CD8-positive, alpha-beta memory T cell (primary cell): Measurements from ENCODE around the gene TNFSF8. TPM values are rescaled to one million over a fixed set of nuclear protein-coding genes. Genes with fewer than 3 reads are reported as not detected.

Source experiments
- CTCF ChIA-PET: fragments of 350-600 bp; sonication (Branson Sonifier 250); formaldehyde crosslinking; loops from one replicate; lab custom pipeline; 2021; ENCODE audit warnings: antibody characterized with exemption; lab: Charles Lee
- POLR2A ChIA-PET: fragments of 350-600 bp; sonication (Branson Sonifier 250); formaldehyde crosslinking; loops from one replicate; lab custom pipeline; 2021; ENCODE audit warnings: antibody characterized with exemption; lab: Charles Lee
- DNase-seq, 5 donors: peaks; one replicate each; pipeline versions ENCODE4 v3.0.0 to v3.0.0-alpha.2; 2020 to 2022; ENCODE audit warnings: mixed read lengths in 1 of 5
- H3K27ac ChIP-seq: one replicate; pipeline ENCODE4 v1.7.0; 2013; ENCODE audit warnings: low read depth, mild to moderate bottlenecking, low read length, moderate library complexity
- H3K27me3 ChIP-seq: 2 replicates; pipeline ENCODE4 v1.7.0; 2013; ENCODE audit warnings: low read length, mild to moderate bottlenecking; ENCODE audit not compliant: insufficient read depth, poor library complexity, severe bottlenecking
- H3K36me3 ChIP-seq: 2 replicates; pipeline ENCODE4 v1.7.0; 2013; ENCODE audit warnings: mild to moderate bottlenecking, low read length, moderate library complexity; ENCODE audit not compliant: insufficient read depth
- H3K4me1 ChIP-seq: 2 replicates; pipeline ENCODE4 v1.7.0; 2013; ENCODE audit warnings: mild to moderate bottlenecking, low read length, moderate library complexity; ENCODE audit not compliant: insufficient read depth
- H3K4me3 ChIP-seq: 2 replicates; pipeline ENCODE4 v1.7.0; 2013; ENCODE audit warnings: mild to moderate bottlenecking, low read length
- H3K9me3 ChIP-seq: 2 replicates; pipeline ENCODE4 v1.7.0; 2013; ENCODE audit warnings: mild to moderate bottlenecking, low read length
- H3K27ac Mint-ChIP-seq, 8 donors: one replicate each; pipeline ENCODE4 v1.8.0; 2020 to 2021; ENCODE audit warnings: mixed read lengths in 8 of 8, mild to moderate bottlenecking in 6 of 8, inconsistent platforms in 3 of 8, moderate library complexity in 3 of 8
- H3K27me3 Mint-ChIP-seq, 2 donors: one replicate each; pipeline ENCODE4 v1.8.0; 2020 to 2021; ENCODE audit warnings: mixed read lengths in 2 of 2, mild to moderate bottlenecking in 1 of 2, moderate library complexity in 1 of 2
- H3K36me3 Mint-ChIP-seq, 3 donors: one replicate each; pipeline ENCODE4 v1.8.0; 2020 to 2021; ENCODE audit warnings: mixed read lengths in 3 of 3, inconsistent platforms in 1 of 3, mild to moderate bottlenecking in 1 of 3
- H3K4me1 Mint-ChIP-seq, 3 donors: one replicate each; pipeline ENCODE4 v1.8.0; 2020 to 2021; ENCODE audit warnings: mixed read lengths in 3 of 3, inconsistent platforms in 1 of 3, mild to moderate bottlenecking in 1 of 3
- H3K4me3 Mint-ChIP-seq, 7 donors: one replicate each; pipeline ENCODE4 v1.8.0; 2020 to 2021; ENCODE audit warnings: mixed read lengths in 7 of 7, mild to moderate bottlenecking in 6 of 7, moderate library complexity in 4 of 7, inconsistent platforms in 2 of 7
- H3K9me3 Mint-ChIP-seq, 5 donors: one replicate each; pipeline ENCODE4 v1.8.0; 2020 to 2022; ENCODE audit warnings: mixed read lengths in 5 of 5, mild to moderate bottlenecking in 3 of 5, moderate library complexity in 2 of 5, inconsistent platforms in 1 of 5
- polyA plus RNA-seq: library from polyadenylated mRNA; unstranded; fragments of 300-500 nt; fragmentation: Illumina TruSeq; gene quantifications from one replicate; pipeline ENCODE4 v1.2.3, GENCODE V29; 2021
- total RNA-seq, 2 experiments: library from RNA; stranded (reverse); gene quantifications; one replicate each; pipeline ENCODE4 v1.2.3, GENCODE V29; 2021

Gene TNFSF8
- total and polyA plus RNA-seq, 3 experiments from 2014 or later: 72.6 to 83.6 (median 73.2) TPM

GRCh38 chr9:114913656-114914055, 16.7 kb downstream of the TNFSF8 start:
- no peak for DNase-seq
- no peaks in the 10 kb centered on the region for H3K9me3 Mint-ChIP-seq
- POLR2A ChIA-PET: no interaction called here
- peak overlapping the region in 1 of 7 donors; percentile 30 for H3K4me3 Mint-ChIP-seq
- no peaks in the 10 kb centered on the region for H3K27me3 Mint-ChIP-seq
- Histone ChIP-seq H3K4me3 (no peak overlapping the region), H3K9me3 (no peaks in the 10 kb centered on the region), H3K27me3 (no peaks in the 10 kb centered on the region), H3K4me1 (peaks cover 43% of the 10 kb centered on the region), H3K27ac (no peak overlapping the region), H3K36me3 (peaks cover 15% of the 10 kb centered on the region)
- H3K36me3 Mint-ChIP-seq: peaks cover 13 to 80% (median 17%) of the 10 kb centered on the region in 3 donors
- peaks cover under 1 to 82% (median 71%) of the 10 kb centered on the region in 3 donors for H3K4me1 Mint-ChIP-seq
- CTCF ChIA-PET: interaction anchor here (1.1 to 5.3 kb wide), 9 partner anchors 8 to 232 kb away, joined by 3 to 30 read pairs (median 4); partner anchors contain the start of genes TEX48 and TNFSF8
- peak overlapping the region in 7 of 8 donors; percentile 44 to 87 (median 71) for H3K27ac Mint-ChIP-seq

- Mint-ChIP-seq H3K27me3 (no peaks in the 10 kb centered on the region), H3K4me1 (peaks cover 0 to 84% (median 75%) of the 10 kb centered on the region in 3 donors), H3K36me3 (peaks cover 13 to 79% (median 17%) of the 10 kb centered on the region in 3 donors), H3K4me3 (no peak overlapping the region), H3K9me3 (no peaks in the 10 kb centered on the region), H3K27ac (peak overlapping the region; percentile 44 to 87 (median 69))
- Histone ChIP-seq H3K4me3 (no peak overlapping the region), H3K4me1 (peaks cover 48% of the 10 kb centered on the region), H3K36me3 (peaks cover 15% of the 10 kb centered on the region), H3K27ac (no peak overlapping the region), H3K27me3 (no peaks in the 10 kb centered on the region), H3K9me3 (no peaks in the 10 kb centered on the region)
- ChIA-PET CTCF (interaction anchor here (1.1 to 5.3 kb wide), 7 partner anchors 9 to 232 kb away, joined by 3 to 30 read pairs (median 4); partner anchors contain the start of genes TEX48 and TNFSF8), POLR2A (no interaction called here)
- no peak for DNase-seq
Measured at GRCh38 chr9:114913217-114913616, 17.2 kb downstream of the TNFSF8 start.

- Mint-ChIP-seq H3K4me3 (peak overlapping the region in 1 of 7 donors; percentile 10), H3K4me1 (peaks cover 0 to 84% (median 79%) of the 10 kb centered on the region in 3 donors), H3K36me3 (peaks cover 6 to 72% (median 11%) of the 10 kb centered on the region in 3 donors), H3K27me3 (no peaks in the 10 kb centered on the region), H3K27ac (peak overlapping the region; percentile 52 to 96 (median 92)), H3K9me3 (no peaks in the 10 kb centered on the region)
- ChIA-PET CTCF (interaction anchor here (0.8 to 8.6 kb wide), 7 partner anchors 12 to 230 kb away, joined by 3 to 77 read pairs (median 18); partner anchors contain the start of genes TEX48 and TNFSF8), POLR2A (interaction anchor here (1.0 kb wide), 1 partner anchor 14 kb away, joined by 3 read pairs; no protein-coding TSS in a partner anchor)
- Histone ChIP-seq H3K4me3 (no peak overlapping the region), H3K36me3 (no peaks in the 10 kb centered on the region), H3K4me1 (peaks cover 66% of the 10 kb centered on the region), H3K9me3 (no peaks in the 10 kb centered on the region), H3K27me3 (no peaks in the 10 kb centered on the region), H3K27ac (no peak overlapping the region)
- no peak for DNase-seq
Measured at GRCh38 chr9:114911167-114911821, 19.1 kb downstream of the TNFSF8 start.

DNA sequence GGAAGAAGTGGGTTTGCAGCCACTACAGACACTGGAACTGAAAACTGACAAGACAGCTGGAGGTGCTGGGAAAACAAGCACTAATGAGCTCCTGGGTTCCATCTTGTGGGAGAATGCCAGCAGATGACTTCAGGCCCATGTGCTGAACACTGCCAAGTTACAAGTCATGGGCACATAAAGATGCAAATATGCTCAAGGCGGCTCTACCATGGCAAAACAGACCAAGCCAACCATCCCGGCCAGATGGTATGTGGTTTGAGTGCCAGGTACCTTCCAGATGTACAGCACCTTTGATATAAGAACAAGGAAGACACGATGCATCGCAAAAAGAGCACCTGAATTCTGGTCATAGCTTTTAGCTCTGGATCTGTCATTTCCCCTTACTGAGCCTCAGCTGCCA, 19.9 kb downstream of the TNFSF8 start:
- Mint-ChIP-seq H3K4me1 (peaks cover 0 to 79% (median 77%) of the 10 kb centered on the region in 3 donors), H3K36me3 (peaks cover 5 to 71% (median 10%) of the 10 kb centered on the region in 3 donors), H3K4me3 (no peak overlapping the region), H3K27ac (peak overlapping the region; percentile 52 to 96 (median 92)), H3K9me3 (no peaks in the 10 kb centered on the region), H3K27me3 (no peaks in the 10 kb centered on the region)
- peaks cover 73% of the 10 kb centered on the region for H3K4me1 ChIP-seq
- no peak overlapping the region for H3K4me3 ChIP-seq
- ChIA-PET CTCF (interaction anchor here (0.8 to 8.6 kb wide), 6 partner anchors 12 to 230 kb away, joined by 3 to 77 read pairs (median 22); partner anchors contain the start of genes TEX48 and TNFSF8), POLR2A (interaction anchor here (1.0 to 2.2 kb wide), 4 partner anchors 11 to 172 kb away, joined by 3 to 15 read pairs (median 4); partner anchors contain the start of gene TNFSF8)
- H3K27ac ChIP-seq: no peak overlapping the region
- H3K27me3 ChIP-seq: no peaks in the 10 kb centered on the region
- H3K36me3 ChIP-seq: no peaks in the 10 kb centered on the region
- DNase-seq: no peak
- no peaks in the 10 kb centered on the region for H3K9me3 ChIP-seq

GRCh38 chr9:114909661-114910060, 20.7 kb downstream of the TNFSF8 start:
- DNase-seq: no peak
- Histone ChIP-seq H3K27me3 (no peaks in the 10 kb centered on the region), H3K9me3 (no peaks in the 10 kb centered on the region), H3K4me3 (no peak overlapping the region), H3K27ac (no peak overlapping the region), H3K4me1 (peaks cover 73% of the 10 kb centered on the region), H3K36me3 (peaks cover 4% of the 10 kb centered on the region)
- Mint-ChIP-seq H3K27me3 (no peaks in the 10 kb centered on the region), H3K27ac (peak overlapping the region; percentile 80 to 96 (median 92)), H3K9me3 (no peaks in the 10 kb centered on the region), H3K4me1 (peaks cover 0 to 71% (median 70%) of the 10 kb centered on the region in 3 donors), H3K4me3 (peak overlapping the region in 5 of 7 donors; percentile 71 to 83 (median 75)), H3K36me3 (peaks cover under 1 to 71% (median 9%) of the 10 kb centered on the region in 3 donors)
- POLR2A ChIA-PET: interaction anchor here (1.1 to 2.2 kb wide), 4 partner anchors 11 to 171 kb away, joined by 3 to 15 read pairs (median 4); partner anchors contain the start of gene TNFSF8
- CTCF ChIA-PET: interaction anchor here (1.5 to 8.6 kb wide), 8 partner anchors 11 to 229 kb away, joined by 4 to 77 read pairs (median 14); partner anchors contain the start of genes TEX48 and TNFSF8

DNA sequence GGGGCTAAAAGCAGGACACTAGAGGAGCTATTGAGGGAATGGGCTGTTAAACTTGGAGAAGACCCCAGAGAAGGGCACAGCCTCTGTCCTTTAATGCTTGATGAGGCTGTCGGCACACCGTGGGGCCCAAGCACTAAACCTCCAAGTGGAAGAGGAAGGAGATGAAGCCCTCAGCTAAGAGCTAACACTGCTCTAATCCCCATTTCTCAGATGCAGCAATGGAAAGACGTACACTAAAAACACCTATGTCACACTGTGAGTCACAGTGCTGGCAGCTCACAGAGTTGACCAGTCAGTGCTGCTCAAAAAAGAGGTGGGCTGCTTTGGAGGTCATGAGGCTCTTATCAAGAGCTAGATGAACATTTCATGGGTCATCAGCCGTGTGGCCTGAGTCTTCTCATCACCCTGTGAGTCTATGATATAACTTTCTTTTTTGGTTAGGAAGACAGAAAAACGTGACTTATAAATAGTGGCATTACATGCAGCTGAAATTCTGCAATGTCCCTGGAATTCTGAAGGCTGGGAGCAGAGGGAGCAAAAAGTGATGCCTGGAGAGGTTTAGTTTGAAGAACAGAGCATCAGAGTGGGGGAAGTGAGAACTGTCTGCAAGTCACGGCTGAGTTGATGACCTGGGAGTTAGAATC, 21.5 kb downstream of the TNFSF8 start:
- H3K27me3 ChIP-seq: no peaks in the 10 kb centered on the region
- Mint-ChIP-seq H3K4me1 (peaks cover 0 to 64% (median 63%) of the 10 kb centered on the region in 3 donors), H3K27me3 (no peaks in the 10 kb centered on the region), H3K36me3 (peaks cover 8 to 71% (median 16%) of the 10 kb centered on the region in 3 donors), H3K27ac (peak overlapping the region; percentile 80 to 96 (median 92)), H3K4me3 (peak overlapping the region in 6 of 7 donors; percentile 67 to 83 (median 74)), H3K9me3 (no peaks in the 10 kb centered on the region)
- ChIA-PET POLR2A (interaction anchor here (1.8 to 2.2 kb wide), 2 partner anchors 10 to 21 kb away, joined by 5 to 15 read pairs; partner anchors contain the start of gene TNFSF8), CTCF (interaction anchor here (1.0 to 8.6 kb wide), 10 partner anchors 9 to 228 kb away, joined by 4 to 77 read pairs (median 7); partner anchors contain the start of genes TEX48 and TNFSF8)
- H3K36me3 ChIP-seq: peaks cover 11% of the 10 kb centered on the region
- H3K4me3 ChIP-seq: peak overlapping the region; percentile 33
- no peaks in the 10 kb centered on the region for H3K9me3 ChIP-seq
- H3K4me1 ChIP-seq: peaks cover 72% of the 10 kb centered on the region
- no peak for DNase-seq
- H3K27ac ChIP-seq: peak overlapping the region; percentile 26

- H3K4me3 ChIP-seq: peak overlapping the region; percentile 33
Measured at GRCh38 chr9:114908104-114908622, 22.2 kb downstream of the TNFSF8 start.

More at GRCh38 chr9:114908104-114908622, 22.2 kb downstream of the TNFSF8 start:
- peaks cover 15 to 71% (median 19%) of the 10 kb centered on the region in 3 donors for H3K36me3 Mint-ChIP-seq
- Histone ChIP-seq H3K27me3 (no peaks in the 10 kb centered on the region), H3K9me3 (no peaks in the 10 kb centered on the region), H3K4me1 (peaks cover 79% of the 10 kb centered on the region), H3K27ac (peak overlapping the region; percentile 26), H3K36me3 (peaks cover 18% of the 10 kb centered on the region)
- no peak for DNase-seq
- ChIA-PET POLR2A (interaction anchor here (1.8 kb wide), 1 partner anchor 9 kb away, joined by 5 read pairs; no protein-coding TSS in a partner anchor), CTCF (interaction anchor here (1.1 to 8.6 kb wide), 14 partner anchors 9 to 238 kb away, joined by 4 to 85 read pairs (median 8); partner anchors contain the start of genes TEX48 and TNFSF8)
- H3K9me3 Mint-ChIP-seq: no peaks in the 10 kb centered on the region
- peak overlapping the region; percentile 2 to 83 (median 74) for H3K4me3 Mint-ChIP-seq
- peaks cover 0 to 58% (median 58%) of the 10 kb centered on the region in 3 donors for H3K4me1 Mint-ChIP-seq
- H3K27me3 Mint-ChIP-seq: no peaks in the 10 kb centered on the region
- peak overlapping the region; percentile 80 to 96 (median 92) for H3K27ac Mint-ChIP-seq
